HEK293 (cell line): ENCODE measurements around the gene ENDOG.

Source experiments
- CTCF ChIA-PET: fragments of 350-600 bp; formaldehyde crosslinking; extraction: SDS; loops from one replicate; lab custom pipeline; 2021; ENCODE audit warnings: antibody characterized with exemption; lab: Yijun Ruan, JAX
- POLR2A ChIA-PET: fragments of 300-600 bp; formaldehyde crosslinking; extraction: SDS; loops from one replicate; lab custom pipeline; 2020; ENCODE audit warnings: antibody characterized with exemption, inconsistent platforms; lab: Yijun Ruan, JAX
- H3K27ac ChIP-seq: fragments of 200-500 bp; sonication (Bioruptor generic); 2 replicates; pipeline ENCODE4 v1.5.1; 2014; ENCODE audit warnings: low read depth, low read length, control low read depth, inconsistent platforms; ENCODE audit errors: extremely low read depth
- H3K36me3 ChIP-seq, 2 experiments: fragments of 200-500 bp in 1 of 2; sonication (Bioruptor generic) in 1 of 2; 1 replicate in 1 of 2; 2 replicates in 1 of 2; pipeline ENCODE4 v1.5.1; 2014 to 2017; ENCODE audit warnings: inconsistent platforms in 2 of 2, low read length in 2 of 2; ENCODE audit not compliant: control insufficient read depth in 2 of 2, insufficient read depth in 1 of 2
- H3K4me1 ChIP-seq: fragments of 200-500 bp; sonication (Bioruptor generic); 2 replicates; pipeline ENCODE4 v1.5.1; 2014; ENCODE audit warnings: mild to moderate bottlenecking, low read length, inconsistent platforms; ENCODE audit not compliant: control insufficient read depth, insufficient read depth
- H3K4me3 ChIP-seq: 2 replicates; pipeline ENCODE4 v1.5.1; 2011; ENCODE audit warnings: low read depth, mild to moderate bottlenecking, control low read depth, low read length, moderate library complexity
- H3K9me3 ChIP-seq: fragments of 200-500 bp; sonication (Bioruptor generic); 2 replicates; pipeline ENCODE4 v1.5.1; 2014; ENCODE audit warnings: low read depth, low read length, inconsistent platforms; ENCODE audit not compliant: control insufficient read depth, insufficient read depth
- GLIS1 ChIP-seq: fragments of 450-650 bp; formaldehyde crosslinking; IDR thresholded peaks from 2 replicates; pipeline ENCODE4 v1.5.1; 2016; ENCODE audit warnings: missing biosample characterization, missing genetic modification characterization
- ZBTB1 ChIP-seq: fragments of 450-650 bp; formaldehyde crosslinking; IDR thresholded peaks from 2 replicates; pipeline ENCODE4 v1.5.1; 2016; ENCODE audit warnings: missing biosample characterization, missing genetic modification characterization
- ZNF174 ChIP-seq: fragments of 450-650 bp; formaldehyde crosslinking; IDR thresholded peaks from 2 replicates; pipeline ENCODE4 v1.5.0; 2017; ENCODE audit warnings: missing biosample characterization, mild to moderate bottlenecking, missing genetic modification characterization
- ZNF221 ChIP-seq: fragments of 450-650 bp; formaldehyde crosslinking; IDR thresholded peaks from 2 replicates; pipeline ENCODE4 v1.5.1; 2017; ENCODE audit warnings: missing biosample characterization, missing genetic modification characterization, borderline replicate concordance
- ZNF354C ChIP-seq: fragments of 450-650 bp; formaldehyde crosslinking; IDR thresholded peaks from 2 replicates; pipeline ENCODE4 v1.5.1; 2016; ENCODE audit warnings: missing biosample characterization, missing genetic modification characterization, low read depth, borderline replicate concordance
- ZNF501 ChIP-seq: fragments of 450-650 bp; formaldehyde crosslinking; IDR thresholded peaks from 2 replicates; pipeline ENCODE4 v1.5.1; 2016; ENCODE audit warnings: missing biosample characterization, missing genetic modification characterization
- ZNF529 ChIP-seq: fragments of 450-650 bp; formaldehyde crosslinking; IDR thresholded peaks from 2 replicates; pipeline ENCODE4 v1.5.1; 2017; ENCODE audit warnings: missing genetic modification characterization, missing biosample characterization; ENCODE audit not compliant: insufficient replicate concordance
- ZNF544 ChIP-seq: fragments of 450-650 bp; formaldehyde crosslinking; IDR thresholded peaks from 2 replicates; pipeline ENCODE4 v1.5.0; 2017; ENCODE audit warnings: missing biosample characterization, missing genetic modification characterization
- ZSCAN30 ChIP-seq: fragments of 450-650 bp; IDR thresholded peaks from 2 replicates; pipeline ENCODE4 v1.5.1; 2018; ENCODE audit warnings: missing biosample characterization, mild to moderate bottlenecking, missing genetic modification characterization, moderate library complexity
- ZXDB ChIP-seq: fragments of 450-650 bp; formaldehyde crosslinking; IDR thresholded peaks from 2 replicates; pipeline ENCODE4 v1.5.1; 2016; ENCODE audit warnings: missing biosample characterization, missing genetic modification characterization
- TF ChIP-seq, protein P1 (sequence below): fragments of 450-650 bp; formaldehyde crosslinking; IDR thresholded peaks from 2 replicates; pipeline ENCODE4; 2016; ENCODE audit warnings: missing biosample characterization, missing genetic modification characterization
- TF ChIP-seq, protein P2 (sequence below): fragments of 450-650 bp; formaldehyde crosslinking; IDR thresholded peaks from 2 replicates; pipeline ENCODE4 v1.5.1; 2016; ENCODE audit warnings: missing biosample characterization, missing genetic modification characterization
- TF ChIP-seq, protein P3 (sequence below): fragments of 450-650 bp; formaldehyde crosslinking; IDR thresholded peaks from 2 replicates; pipeline ENCODE4 v1.5.1; 2016; ENCODE audit warnings: missing biosample characterization, missing genetic modification characterization
- TF ChIP-seq, protein P4 (sequence below): fragments of 450-650 bp; formaldehyde crosslinking; IDR thresholded peaks from 2 replicates; pipeline ENCODE4 v1.5.1; 2017; ENCODE audit warnings: missing biosample characterization, mild to moderate bottlenecking, missing genetic modification characterization, moderate library complexity

ENDOG gene

DNA sequence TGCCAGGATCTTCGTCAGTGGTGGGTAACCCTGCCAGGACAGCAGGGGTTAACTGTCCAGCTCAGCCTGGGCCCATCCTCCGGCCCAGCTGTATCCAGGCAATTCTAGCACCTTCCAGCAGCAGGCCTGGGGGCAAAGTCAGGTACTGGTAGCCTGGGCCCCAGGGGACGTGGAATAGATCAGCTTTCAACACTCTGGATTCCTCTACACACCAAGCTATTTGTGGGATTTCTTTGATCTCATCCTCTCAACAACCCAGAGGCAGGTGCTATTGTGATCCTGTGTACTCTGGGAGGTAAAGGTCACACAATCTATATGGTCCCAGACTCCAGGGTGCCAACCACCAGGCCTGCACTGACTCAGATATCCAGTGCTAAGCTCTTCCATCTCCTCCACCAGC, 20.0 kb downstream of the ENDOG start:
- ChIA-PET POLR2A (interaction anchor here (1.4 to 1.6 kb wide), 2 partner anchors 9 to 20 kb away, joined by 5 to 12 read pairs; partner anchors contain the start of genes ENDOG and SPOUT1), CTCF (interaction anchor here (0.5 to 2.6 kb wide), 2 partner anchors 34 to 90 kb away, joined by 4 to 11 read pairs; no protein-coding TSS in a partner anchor)

DNA sequence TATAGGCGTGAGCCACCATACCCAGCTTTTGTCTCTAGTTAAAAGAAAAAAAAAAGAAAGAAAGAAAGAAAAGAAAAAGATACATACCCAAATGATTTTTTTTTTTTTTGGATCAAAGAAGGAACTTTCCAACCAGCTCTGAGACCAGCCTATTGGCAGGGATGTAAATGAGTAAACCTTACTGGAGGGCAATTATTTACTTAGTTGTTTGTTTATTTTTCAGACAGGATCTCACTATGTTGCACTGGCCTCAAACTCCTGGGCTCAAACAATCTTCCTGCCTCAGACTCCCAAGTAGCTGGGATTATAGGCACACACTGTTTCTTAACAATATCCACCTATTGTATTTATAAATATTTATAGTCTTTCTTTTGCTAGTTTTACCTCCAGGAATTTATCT, 22.2 kb downstream of the ENDOG start:
- H3K4me1 ChIP-seq, result no peaks in the 10 kb centered on the region
- peaks cover 0 to 17% of the 10 kb centered on the region in 2 experiments; a peak in 2 of 3 replicates for H3K36me3 ChIP-seq
- CTCF ChIA-PET, result interaction anchor here (0.7 to 2.6 kb wide), 2 partner anchors 11 to 88 kb away, joined by 3 to 11 read pairs; partner anchors contain the start of gene SPOUT1
- POLR2A ChIA-PET, result no interaction called here
- H3K9me3 ChIP-seq, result no peaks in the 10 kb centered on the region
- H3K27ac ChIP-seq, result no peak overlapping the region
- TF ChIP-seq ZNF529 (tag by site-specific recombination) (no peak), ZBTB1 (tag by site-specific recombination) (no peak), ZSCAN30 (no peak), ZNF221 (tag by site-specific recombination) (no peak), ZNF354C (tag by site-specific recombination) (no peak), ZNF501 (tag by site-specific recombination) (no peak), ZNF544 (tag by site-specific recombination) (no peak), ZXDB (tag by site-specific recombination) (no peak), ZNF174 (tag by site-specific recombination) (no peak)
- TF ChIP-seq, protein P1, sequence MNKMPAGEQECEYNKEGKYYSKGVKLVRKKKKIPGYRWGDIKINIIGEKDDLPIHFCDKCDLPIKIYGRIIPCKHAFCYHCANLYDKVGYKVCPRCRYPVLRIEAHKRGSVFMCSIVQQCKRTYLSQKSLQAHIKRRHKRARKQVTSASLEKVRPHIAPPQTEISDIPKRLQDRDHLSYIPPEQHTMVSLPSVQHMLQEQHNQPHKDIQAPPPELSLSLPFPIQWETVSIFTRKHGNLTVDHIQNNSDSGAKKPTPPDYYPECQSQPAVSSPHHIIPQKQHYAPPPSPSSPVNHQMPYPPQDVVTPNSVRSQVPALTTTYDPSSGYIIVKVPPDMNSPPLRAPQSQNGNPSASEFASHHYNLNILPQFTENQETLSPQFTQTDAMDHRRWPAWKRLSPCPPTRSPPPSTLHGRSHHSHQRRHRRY, result no peak
- TF ChIP-seq, protein P2, sequence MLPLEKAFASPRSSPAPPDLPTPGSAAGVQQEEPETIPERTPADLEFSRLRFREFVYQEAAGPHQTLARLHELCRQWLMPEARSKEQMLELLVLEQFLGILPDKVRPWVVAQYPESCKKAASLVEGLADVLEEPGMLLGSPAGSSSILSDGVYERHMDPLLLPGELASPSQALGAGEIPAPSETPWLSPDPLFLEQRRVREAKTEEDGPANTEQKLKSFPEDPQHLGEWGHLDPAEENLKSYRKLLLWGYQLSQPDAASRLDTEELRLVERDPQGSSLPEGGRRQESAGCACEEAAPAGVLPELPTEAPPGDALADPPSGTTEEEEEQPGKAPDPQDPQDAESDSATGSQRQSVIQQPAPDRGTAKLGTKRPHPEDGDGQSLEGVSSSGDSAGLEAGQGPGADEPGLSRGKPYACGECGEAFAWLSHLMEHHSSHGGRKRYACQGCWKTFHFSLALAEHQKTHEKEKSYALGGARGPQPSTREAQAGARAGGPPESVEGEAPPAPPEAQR, result no peak
- TF ChIP-seq, protein P3, sequence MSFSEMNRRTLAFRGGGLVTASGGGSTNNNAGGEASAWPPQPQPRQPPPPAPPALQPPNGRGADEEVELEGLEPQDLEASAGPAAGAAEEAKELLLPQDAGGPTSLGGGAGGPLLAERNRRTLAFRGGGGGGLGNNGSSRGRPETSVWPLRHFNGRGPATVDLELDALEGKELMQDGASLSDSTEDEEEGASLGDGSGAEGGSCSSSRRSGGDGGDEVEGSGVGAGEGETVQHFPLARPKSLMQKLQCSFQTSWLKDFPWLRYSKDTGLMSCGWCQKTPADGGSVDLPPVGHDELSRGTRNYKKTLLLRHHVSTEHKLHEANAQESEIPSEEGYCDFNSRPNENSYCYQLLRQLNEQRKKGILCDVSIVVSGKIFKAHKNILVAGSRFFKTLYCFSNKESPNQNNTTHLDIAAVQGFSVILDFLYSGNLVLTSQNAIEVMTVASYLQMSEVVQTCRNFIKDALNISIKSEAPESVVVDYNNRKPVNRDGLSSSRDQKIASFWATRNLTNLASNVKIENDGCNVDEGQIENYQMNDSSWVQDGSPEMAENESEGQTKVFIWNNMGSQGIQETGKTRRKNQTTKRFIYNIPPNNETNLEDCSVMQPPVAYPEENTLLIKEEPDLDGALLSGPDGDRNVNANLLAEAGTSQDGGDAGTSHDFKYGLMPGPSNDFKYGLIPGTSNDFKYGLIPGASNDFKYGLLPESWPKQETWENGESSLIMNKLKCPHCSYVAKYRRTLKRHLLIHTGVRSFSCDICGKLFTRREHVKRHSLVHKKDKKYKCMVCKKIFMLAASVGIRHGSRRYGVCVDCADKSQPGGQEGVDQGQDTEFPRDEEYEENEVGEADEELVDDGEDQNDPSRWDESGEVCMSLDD (tag by site-specific recombination), result no peak
- no peak overlapping the region for H3K4me3 ChIP-seq

More for the DNA sequence above, 20.0 kb downstream of the ENDOG start:
- TF ChIP-seq, protein P4, sequence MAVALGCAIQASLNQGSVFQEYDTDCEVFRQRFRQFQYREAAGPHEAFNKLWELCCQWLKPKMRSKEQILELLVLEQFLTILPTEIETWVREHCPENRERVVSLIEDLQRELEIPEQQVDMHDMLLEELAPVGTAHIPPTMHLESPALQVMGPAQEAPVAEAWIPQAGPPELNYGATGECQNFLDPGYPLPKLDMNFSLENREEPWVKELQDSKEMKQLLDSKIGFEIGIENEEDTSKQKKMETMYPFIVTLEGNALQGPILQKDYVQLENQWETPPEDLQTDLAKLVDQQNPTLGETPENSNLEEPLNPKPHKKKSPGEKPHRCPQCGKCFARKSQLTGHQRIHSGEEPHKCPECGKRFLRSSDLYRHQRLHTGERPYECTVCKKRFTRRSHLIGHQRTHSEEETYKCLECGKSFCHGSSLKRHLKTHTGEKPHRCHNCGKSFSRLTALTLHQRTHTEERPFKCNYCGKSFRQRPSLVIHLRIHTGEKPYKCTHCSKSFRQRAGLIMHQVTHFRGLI (tag by site-specific recombination), result no peak
- peak; percentile 89 for TF ChIP-seq GLIS1 (tag by site-specific recombination)
- TF ChIP-seq, all 188 proteins: peak for 1
- H3K36me3 ChIP-seq, result peaks cover 0 to 26% of the 10 kb centered on the region in 2 experiments; a peak in 2 of 3 replicates
- H3K27ac ChIP-seq, result no peak overlapping the region
- no peaks in the 10 kb centered on the region for H3K4me1 ChIP-seq
- H3K9me3 ChIP-seq, result no peaks in the 10 kb centered on the region
- H3K4me3 ChIP-seq, result no peak overlapping the region
